Measurements from ENCODE around the gene ZNF419. TPM values are rescaled to one million over a fixed set of nuclear protein-coding genes. Genes with fewer than 3 reads are reported as not detected.
"Not testable (repeated sequence)": the region's sequence is repeated elsewhere in the genome, so short reads cannot be mapped to it uniquely, and the experiment has no call there.

The ZNF419 gene
- 7.8 and 12.6 TPM in 2 replicates for total RNA-seq

DNA sequence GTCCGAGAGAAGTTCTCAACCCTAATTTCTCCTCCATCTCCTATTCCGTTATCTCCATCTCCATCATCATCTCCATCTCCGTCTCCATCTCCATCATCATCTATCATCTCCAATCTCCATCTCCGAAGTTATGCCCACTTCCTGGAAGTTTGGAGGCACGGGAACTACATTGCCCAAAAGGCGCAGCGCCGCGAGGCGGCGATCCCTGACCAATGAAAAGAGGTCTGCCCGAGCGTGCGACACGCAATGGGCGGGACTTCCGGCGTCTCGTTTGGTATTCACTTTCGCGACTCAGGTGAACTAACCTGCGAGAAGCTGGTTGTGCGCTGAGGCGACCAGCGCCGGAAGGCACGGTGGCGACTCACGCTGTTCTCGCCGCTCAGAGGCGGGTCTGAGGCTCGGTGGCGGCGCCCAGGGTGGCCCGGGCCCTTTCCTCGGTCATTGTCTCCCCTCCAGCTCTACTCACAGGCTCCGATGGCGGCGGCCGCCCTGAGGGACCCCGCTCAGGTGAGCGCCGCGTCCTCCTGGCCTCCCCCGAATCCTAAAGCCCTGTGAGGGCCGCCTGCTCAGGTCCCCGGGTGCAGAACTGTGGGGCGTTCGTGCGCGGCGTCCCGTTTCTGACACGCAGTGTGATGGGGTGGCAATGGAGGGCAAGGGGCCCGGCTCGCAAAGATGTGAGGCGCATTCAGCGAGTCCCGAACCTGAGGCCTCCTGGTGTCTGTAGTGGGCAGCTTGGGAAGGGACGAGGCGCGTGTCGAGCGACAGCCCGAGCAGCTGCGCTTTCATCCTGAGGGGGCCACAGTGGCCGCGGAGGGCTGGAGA is at the start of gene ZNF419:
TSS of gene ZNF419 (plus strand) at position 274 of the 822 bp plus-strand sequence. CDS start at position 475, 201 bp downstream.
- DNase-seq: peak; percentile 87

DNA sequence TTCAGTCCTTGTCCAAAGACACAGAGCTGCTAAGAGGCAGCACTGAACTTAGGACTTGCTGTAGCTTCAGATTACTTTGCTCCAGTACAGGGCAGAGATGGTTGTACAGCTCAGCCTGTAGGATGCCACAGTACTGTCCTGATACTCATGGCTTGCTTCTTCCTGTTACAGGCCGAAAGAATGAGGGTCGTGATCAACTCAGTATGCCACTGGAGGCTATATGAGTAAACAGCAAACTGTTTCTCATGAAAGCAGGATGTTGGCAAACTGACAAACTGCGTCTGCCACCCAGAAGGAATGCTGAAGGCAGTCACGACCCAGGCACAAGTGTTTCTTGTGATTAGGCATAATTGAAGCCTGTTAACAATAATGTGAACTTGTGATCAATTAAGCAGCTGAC is 49.6 kb upstream of the ZNF419 start:
- no peak for DNase-seq

DNA sequence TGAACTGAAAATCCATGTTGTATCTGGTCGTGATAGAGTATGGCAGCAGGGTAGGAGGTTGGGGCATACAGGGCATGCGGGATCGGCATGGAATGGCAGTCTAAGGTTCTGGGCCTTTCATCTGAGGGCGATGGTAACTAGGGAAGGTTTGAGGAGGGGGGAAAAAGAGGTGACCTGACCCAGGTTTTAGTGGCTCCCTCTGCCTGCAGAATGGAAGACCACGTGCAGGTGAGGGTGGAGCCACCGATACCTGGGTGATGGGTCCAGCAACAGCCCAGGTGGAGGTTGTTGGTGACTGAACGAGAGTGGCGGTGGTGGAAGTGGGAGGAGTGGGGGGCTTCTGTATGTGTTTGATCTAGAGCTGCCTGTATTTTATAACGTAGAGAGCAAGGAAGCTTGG is 48.6 kb upstream of the ZNF419 start:
- no peak for DNase-seq

GRCh38 chr19:57441979-57442752 is 45.4 kb upstream of the ZNF419 start:
- no peak for DNase-seq

GRCh38 chr19:57443121-57443696 is 44.3 kb upstream of the ZNF419 start:
- no peak for DNase-seq

DNA sequence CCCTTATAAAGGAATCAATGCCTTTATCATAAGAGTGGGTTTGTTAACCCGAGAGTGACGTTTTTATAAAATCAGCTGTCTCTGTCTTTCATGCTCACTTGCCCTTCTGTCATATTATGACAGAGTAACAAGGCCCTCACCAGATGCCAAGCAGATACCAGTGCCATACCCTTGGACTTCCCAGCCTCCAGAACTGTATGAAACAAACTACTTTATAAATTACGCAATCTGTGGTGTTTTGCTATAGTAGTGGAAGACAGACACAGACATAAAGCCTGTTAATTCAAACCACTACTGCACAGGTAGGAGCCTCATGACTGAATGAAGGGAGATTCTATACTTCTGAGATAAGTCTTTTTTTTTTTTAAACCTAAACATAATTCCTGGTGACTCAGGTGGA is 35.2 kb upstream of the ZNF419 start:
- no peak for DNase-seq

GRCh38 chr19:57465680-57466381 is 21.7 kb upstream of the ZNF419 start:
- peak; percentile 35 for DNase-seq

DNA sequence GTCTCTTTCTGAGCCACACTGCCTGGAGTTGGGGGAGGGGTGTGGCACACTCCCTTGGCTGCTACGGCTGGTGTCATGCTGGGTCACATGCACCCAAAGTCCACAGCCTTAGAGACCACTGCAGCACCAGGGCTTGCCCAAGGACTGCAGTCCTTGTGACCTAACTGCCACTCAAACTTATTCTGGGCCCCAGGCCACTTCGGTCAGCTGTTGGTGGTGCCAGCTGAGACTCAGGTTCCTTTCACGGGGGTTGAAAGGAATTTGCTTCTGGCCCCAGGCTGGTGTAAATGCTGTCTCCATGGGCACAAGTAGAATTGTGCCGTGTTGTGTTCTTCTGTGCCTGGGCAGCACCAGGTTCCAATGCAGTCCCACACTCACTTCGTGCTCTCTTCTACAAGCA is 21.1 kb upstream of the ZNF419 start:
- DNase-seq: no peak

DNA sequence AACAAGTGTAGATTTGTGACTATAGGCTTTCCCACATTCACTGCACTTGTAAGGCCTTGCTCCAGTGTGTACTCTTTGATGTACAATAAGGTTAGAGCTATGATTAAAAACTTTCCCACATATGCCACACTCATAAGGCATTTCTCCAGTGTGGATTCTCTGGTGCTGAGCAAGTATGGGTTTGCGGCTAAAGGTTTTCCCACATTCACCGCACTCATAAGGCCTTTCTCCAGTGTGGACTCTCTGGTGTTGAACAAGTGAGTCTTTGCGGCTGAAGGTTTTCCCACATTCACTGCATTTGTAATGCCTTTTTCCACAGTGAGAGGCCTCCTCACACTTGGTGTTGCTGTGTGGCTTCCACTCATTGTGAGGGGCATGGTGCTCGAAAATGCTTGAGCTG is 13.9 kb upstream of the ZNF419 start:
- DNase-seq: peak; percentile 11

GRCh38 chr19:57477191-57478008 is 10.2 kb upstream of the ZNF419 start, which contains the start of gene ZNF772:
Gene ZNF772 (minus strand): TSS chr19:57477566. CDS start chr19:57477309, 257 bp downstream.
- DNase-seq: peak; percentile 97

DNA sequence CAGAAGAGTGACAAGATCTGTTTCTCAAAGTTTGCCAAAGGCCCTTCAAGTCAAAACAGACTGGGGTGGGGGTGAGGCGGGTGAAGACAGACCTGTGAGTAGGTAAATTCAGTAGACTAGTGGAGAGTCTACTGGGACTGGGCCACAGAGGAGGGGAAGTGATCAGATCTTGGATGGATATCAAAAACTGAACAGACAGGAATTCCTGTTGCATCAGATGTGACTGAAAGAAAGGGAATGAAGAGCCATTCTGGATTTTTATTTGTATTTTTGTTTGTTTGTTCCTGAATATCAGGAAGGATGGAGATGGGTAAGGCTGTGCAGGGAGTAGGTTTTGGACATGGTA is 722 bp downstream of the ZNF419 start:
- peak; percentile 15 for DNase-seq

GRCh38 chr19:57499332-57499679 is 11.8 kb downstream of the ZNF419 start:
- not testable (repeated sequence) for DNase-seq

GRCh38 chr19:57499680-57500395 is 12.3 kb downstream of the ZNF419 start, which contains the start of gene ZNF773:
Gene ZNF773 (plus strand): TSS chr19:57499938. CDS start chr19:57500081, 143 bp downstream.
- DNase-seq: peak; percentile 97

GRCh38 chr19:57500400-57500799 is 12.8 kb downstream of the ZNF419 start:
- peak; percentile 32 for DNase-seq

DNA sequence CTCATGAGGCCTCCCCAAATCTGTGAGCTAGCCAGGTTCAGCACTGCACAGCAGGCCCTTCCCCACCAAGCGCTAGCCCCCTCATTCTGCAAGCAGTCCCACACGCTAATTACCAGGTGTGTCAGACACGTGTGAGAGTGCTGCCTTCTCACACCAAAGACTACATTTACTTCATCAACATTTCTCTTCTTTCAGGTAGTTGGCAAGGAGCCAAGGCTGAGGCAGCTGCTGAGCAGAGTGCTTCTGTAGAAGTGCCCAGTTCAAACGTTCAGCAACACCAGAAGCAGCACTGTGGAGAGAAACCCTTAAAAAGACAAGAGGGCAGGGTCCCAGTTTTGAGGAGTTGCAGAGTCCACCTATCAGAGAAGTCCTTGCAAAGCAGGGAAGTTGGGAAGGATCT is 18.6 kb downstream of the ZNF419 start:
- DNase-seq: no peak

DNA sequence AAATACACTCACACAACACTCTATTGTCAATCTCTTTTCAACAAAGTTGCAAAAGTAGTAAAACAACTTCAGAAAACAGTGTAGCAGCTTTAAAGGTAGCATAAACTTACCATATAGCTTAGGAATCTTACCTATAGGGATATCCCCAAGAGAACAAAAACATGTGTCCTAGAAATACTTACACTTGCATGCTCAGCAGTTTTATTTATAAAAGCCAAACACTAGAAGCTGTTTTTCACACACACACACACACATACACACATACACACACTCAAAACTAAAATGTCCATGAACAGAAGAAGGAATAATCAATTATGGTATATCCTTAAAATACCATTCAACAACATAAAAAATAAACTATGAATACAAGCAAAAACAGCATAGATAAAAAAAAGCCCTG is 23.9 kb downstream of the ZNF419 start:
- DNase-seq: no peak

GRCh38 chr19:57512845-57513244 is 25.3 kb downstream of the ZNF419 start:
- peak; percentile 30 for DNase-seq

DNA sequence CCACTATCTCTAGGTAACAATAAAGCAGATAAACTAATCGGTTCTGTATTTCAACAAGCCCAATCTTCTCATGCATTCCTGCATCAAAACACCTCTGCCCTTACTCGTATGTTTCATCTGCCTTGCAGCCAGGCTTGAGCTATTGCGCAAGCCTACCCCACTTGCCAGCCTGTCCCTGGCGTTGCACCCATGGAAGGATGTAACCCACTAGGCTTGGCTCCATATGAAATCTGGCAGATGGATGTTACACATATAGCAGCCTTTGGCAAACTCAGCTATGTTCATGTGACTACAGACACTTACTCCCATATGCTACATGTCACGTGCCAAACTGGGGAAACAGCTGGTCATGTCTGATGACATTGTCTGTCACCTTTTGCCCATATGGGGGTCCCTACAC is 27.7 kb downstream of the ZNF419 start:
- no peak for DNase-seq

GRCh38 chr19:57518021-57518420 is 30.5 kb downstream of the ZNF419 start:
- DNase-seq: not testable (repeated sequence)

DNA sequence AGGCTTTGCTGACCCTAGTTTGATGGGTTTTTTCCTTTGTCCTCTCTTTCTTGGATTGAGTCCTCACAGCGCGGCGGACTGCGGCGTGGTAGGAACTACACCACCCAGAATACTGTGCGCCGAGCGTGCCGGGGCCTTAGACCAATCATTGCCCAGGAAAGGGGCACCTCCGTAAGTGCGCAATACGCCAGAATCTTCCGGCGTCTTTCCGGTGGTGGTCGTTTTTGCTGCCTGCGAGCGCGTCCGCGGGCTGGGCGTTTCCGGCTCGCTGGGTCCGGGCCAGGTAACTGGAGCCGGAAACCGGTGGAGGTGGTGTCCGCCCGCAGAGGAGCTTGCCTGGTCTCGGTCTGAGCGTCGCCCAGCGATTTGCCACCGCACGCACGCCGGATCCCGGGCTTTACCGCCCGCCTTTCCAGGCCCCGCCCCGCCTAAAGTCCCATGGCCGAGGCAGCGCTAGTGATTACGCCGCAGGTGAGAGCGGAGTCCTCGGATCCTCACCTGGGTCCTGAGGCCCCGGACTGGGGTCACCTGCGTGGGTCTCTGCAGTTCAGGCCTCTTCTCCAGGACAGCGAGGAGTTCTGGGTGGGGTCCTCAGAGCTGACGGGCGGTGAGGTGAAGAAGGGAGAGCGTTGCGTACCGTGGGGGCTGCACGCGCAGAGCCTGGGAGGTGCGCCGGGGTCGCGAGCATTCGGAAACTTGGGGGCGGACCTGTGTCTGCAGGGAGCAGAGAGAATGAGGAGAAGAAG is 39.8 kb downstream of the ZNF419 start, which contains the start of gene ZNF549:
TSS of gene ZNF549 (plus strand) at position 221 of the 746 bp plus-strand sequence. CDS start at position 439, 218 bp downstream.
- peak; percentile 90 for DNase-seq
